ENCODE results near the gene CDT1. TPM values are rescaled to one million over a fixed set of nuclear protein-coding genes. Genes with fewer than 3 reads are reported as not detected.
"Not testable (repeated sequence)": the region's sequence is repeated elsewhere in the genome, so short reads cannot be mapped to it uniquely, and the experiment has no call there.

Gene CDT1
- total RNA-seq, 1 donor from 2014 or later, result 79.6 TPM

GRCh38 chr16:88821168-88821850 lies 17.7 kb downstream of the CDT1 start:
- H3K27me3 Mint-ChIP-seq (ENCODE audit: low read depth), result no peaks in the 10 kb centered on the region
- DNase-seq (ENCODE audit: low read depth, low spot score), result no peak
- H3K27ac Mint-ChIP-seq (ENCODE audit: unreplicated experiment), result no peak overlapping the region
- H3K4me1 Mint-ChIP-seq, result no peaks in the 10 kb centered on the region
- H3K4me3 Mint-ChIP-seq, result no peak overlapping the region
- TF ChIP-seq CTCF (conservative IDR thresholded peaks at IDR 0.05), result no peak
- H3K36me3 Mint-ChIP-seq (ENCODE audit: low read depth), result no peaks in the 10 kb centered on the region
- H3K9me3 Mint-ChIP-seq, result no peaks in the 10 kb centered on the region

DNA sequence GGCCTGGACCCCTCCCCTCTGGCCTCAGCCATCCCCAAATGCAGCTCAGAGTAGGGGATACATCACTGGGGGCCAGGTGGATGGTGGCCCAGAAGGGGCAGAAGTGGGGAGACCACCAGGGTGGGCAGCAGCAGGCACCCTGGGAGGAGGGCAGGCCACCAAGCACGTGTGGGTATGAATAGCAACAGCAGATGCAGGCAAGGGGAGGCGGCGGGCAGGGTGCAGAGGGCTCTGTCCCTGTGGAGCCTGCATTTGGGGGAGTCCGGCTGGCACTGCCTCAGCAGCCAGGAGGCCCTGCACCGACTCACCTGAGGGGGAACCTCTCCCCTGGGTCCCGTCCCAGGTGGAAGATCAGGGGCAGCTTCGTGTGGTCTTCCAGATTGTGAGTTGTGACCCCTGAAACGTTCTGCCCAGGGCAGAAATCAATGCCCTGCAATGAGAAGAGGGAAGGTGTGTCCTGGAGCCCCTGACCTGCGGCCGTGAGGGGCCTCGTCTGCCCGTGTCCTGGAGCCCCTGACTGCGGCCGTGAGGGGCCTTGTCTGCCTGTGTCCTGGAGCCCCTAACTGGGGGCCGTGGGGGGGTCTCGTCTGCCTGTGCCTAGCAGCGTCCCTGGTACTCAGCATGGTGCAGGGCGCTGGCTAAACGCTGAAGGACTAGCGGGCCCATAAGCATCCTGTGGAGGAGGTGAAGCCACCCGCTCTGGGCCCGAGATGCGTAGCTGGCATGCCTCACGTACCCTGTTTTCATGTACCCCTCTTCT lies 18.9 kb downstream of the CDT1 start:
- no peak overlapping the region for H3K4me3 Mint-ChIP-seq
- no peaks in the 10 kb centered on the region for H3K27me3 Mint-ChIP-seq (ENCODE audit: low read depth)
- no peaks in the 10 kb centered on the region for H3K36me3 Mint-ChIP-seq (ENCODE audit: low read depth)
- H3K27ac Mint-ChIP-seq (ENCODE audit: unreplicated experiment), result no peak overlapping the region
- H3K4me1 Mint-ChIP-seq, result no peaks in the 10 kb centered on the region
- DNase-seq (ENCODE audit: low read depth, low spot score), result no peak
- TF ChIP-seq CTCF (conservative IDR thresholded peaks at IDR 0.05), result no peak
- no peaks in the 10 kb centered on the region for H3K9me3 Mint-ChIP-seq

DNA sequence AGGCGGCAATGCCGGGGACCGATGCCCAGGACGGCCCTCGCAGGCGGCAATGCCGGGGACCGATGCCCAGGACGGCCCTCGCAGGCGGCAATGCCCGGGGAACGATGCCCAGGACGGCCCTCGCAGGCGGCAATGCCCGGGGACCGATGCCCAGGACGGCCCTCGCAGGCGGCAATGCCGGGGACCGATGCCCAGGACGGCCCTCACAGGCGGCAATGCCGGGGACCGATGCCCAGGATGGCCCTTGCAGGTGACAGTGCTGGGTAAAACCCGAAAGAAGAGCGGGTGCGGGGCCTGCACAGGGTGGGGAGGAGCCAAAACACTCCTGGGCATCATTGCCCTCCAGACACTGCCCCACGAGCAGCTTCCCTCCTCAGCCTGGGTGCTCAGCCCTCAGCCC lies 20.1 kb downstream of the CDT1 start:
- H3K36me3 Mint-ChIP-seq (ENCODE audit: low read depth); H3K27ac Mint-ChIP-seq (ENCODE audit: unreplicated experiment); H3K4me1 Mint-ChIP-seq; H3K4me3 Mint-ChIP-seq; H3K9me3 Mint-ChIP-seq; DNase-seq (ENCODE audit: low read depth, low spot score); H3K27me3 Mint-ChIP-seq (ENCODE audit: low read depth): not testable (repeated sequence)

- Mint-ChIP-seq H3K27me3 (ENCODE audit: low read depth) (no peaks in the 10 kb centered on the region), H3K27ac (ENCODE audit: unreplicated experiment) (no peak overlapping the region), H3K9me3 (no peaks in the 10 kb centered on the region), H3K4me3 (no peak overlapping the region), H3K4me1 (no peaks in the 10 kb centered on the region), H3K36me3 (ENCODE audit: low read depth) (no peaks in the 10 kb centered on the region)
- no peak for TF ChIP-seq CTCF (conservative IDR thresholded peaks at IDR 0.05)
- DNase-seq (ENCODE audit: low read depth, low spot score), result no peak
These were observed 20.9 kb downstream of the CDT1 start for GRCh38 chr16:88824256-88825077.

- no peak for TF ChIP-seq CTCF (conservative IDR thresholded peaks at IDR 0.05)
- Mint-ChIP-seq H3K36me3 (ENCODE audit: low read depth) (no peaks in the 10 kb centered on the region), H3K27ac (ENCODE audit: unreplicated experiment) (no peak overlapping the region), H3K9me3 (no peaks in the 10 kb centered on the region), H3K4me3 (no peak overlapping the region), H3K27me3 (ENCODE audit: low read depth) (no peaks in the 10 kb centered on the region), H3K4me1 (no peaks in the 10 kb centered on the region)
- no peak for DNase-seq (ENCODE audit: low read depth, low spot score)
These were observed 21.6 kb downstream of the CDT1 start for GRCh38 chr16:88825146-88825545.

Data from neural crest cell (in vitro differentiated cells).